Measurements from ENCODE around the gene MARCHF2. TPM values are rescaled to one million over a fixed set of nuclear protein-coding genes. Genes with fewer than 3 reads are reported as not detected.
"Not testable (repeated sequence)": the region's sequence is repeated elsewhere in the genome, so short reads cannot be mapped to it uniquely, and the experiment has no call there.

Gene MARCHF2
- total and polyA plus RNA-seq, 4 donors = 26.7 to 81.5 (median 47.8) TPM

GRCh38 chr19:8377598-8377997 lies 35.5 kb upstream of the MARCHF2 start:
- 20 to 50% methylated on average over 1 of the region's 1 CpG for WGBS, 2 donors
- Histone ChIP-seq H3K36me3 (ENCODE audit: control insufficient read depth in 4 of 4, insufficient read depth in 4 of 4, low read length in 4 of 4) (peaks cover 2 to 8% (median 3%) of the 10 kb centered on the region in 4 donors), H3K27me3 (ENCODE audit: control insufficient read depth in 3 of 3, insufficient read depth in 3 of 3, low read length in 2 of 3) (no peaks in the 10 kb centered on the region), H3K4me1 (ENCODE audit: control insufficient read depth in 5 of 5, insufficient read depth in 5 of 5, low read length in 5 of 5) (no peaks in the 10 kb centered on the region), H3K9ac (ENCODE audit: insufficient read depth in 1 of 2, low read length in 2 of 2) (no peak overlapping the region), H3K27ac (ENCODE audit: low read depth in 1 of 2, low read length in 1 of 2) (no peak overlapping the region), H3K9me3 (ENCODE audit: control insufficient read depth in 4 of 4, insufficient read depth in 3 of 4, low read length in 3 of 4) (no peaks in the 10 kb centered on the region), H3K4me3 (no peak overlapping the region)
- TF ChIP-seq CTCF (IDR thresholded peaks at IDR 0.05; ENCODE audit: control extremely low read depth, extremely low read depth) = no peak
- no peak for ATAC-seq (ENCODE audit: insufficient read depth, low FRiP score)
- DNase-seq = no peak

- not testable (repeated sequence) for H3K4me1 ChIP-seq (ENCODE audit: control insufficient read depth in 5 of 5, insufficient read depth in 5 of 5, low read length in 5 of 5)
Observed at GRCh38 chr19:8379156-8379891, 33.8 kb upstream of the MARCHF2 start.

GRCh38 chr19:8384569-8384968 lies 28.5 kb upstream of the MARCHF2 start:
- ATAC-seq (ENCODE audit: insufficient read depth, low FRiP score); H3K9ac ChIP-seq (ENCODE audit: insufficient read depth in 1 of 2, low read length in 2 of 2); H3K27ac ChIP-seq (ENCODE audit: low read depth in 1 of 2, low read length in 1 of 2): not testable (repeated sequence)

More at GRCh38 chr19:8379156-8379891, 33.8 kb upstream of the MARCHF2 start:
- not testable (repeated sequence) for ATAC-seq (ENCODE audit: insufficient read depth, low FRiP score); H3K9ac ChIP-seq (ENCODE audit: insufficient read depth in 1 of 2, low read length in 2 of 2); H3K36me3 ChIP-seq (ENCODE audit: control insufficient read depth in 4 of 4, insufficient read depth in 4 of 4, low read length in 4 of 4); H3K4me3 ChIP-seq; H3K27me3 ChIP-seq (ENCODE audit: control insufficient read depth in 3 of 3, insufficient read depth in 3 of 3, low read length in 2 of 3); H3K27ac ChIP-seq (ENCODE audit: low read depth in 1 of 2, low read length in 1 of 2); DNase-seq; H3K9me3 ChIP-seq (ENCODE audit: control insufficient read depth in 4 of 4, insufficient read depth in 3 of 4, low read length in 3 of 4)
- 97% methylated on average over 13 of the region's 13 CpGs for WGBS, 2 donors

GRCh38 chr19:8385103-8385502 lies 28.0 kb upstream of the MARCHF2 start:
- H3K9ac ChIP-seq (ENCODE audit: insufficient read depth in 1 of 2, low read length in 2 of 2); H3K27me3 ChIP-seq (ENCODE audit: control insufficient read depth in 3 of 3, insufficient read depth in 3 of 3, low read length in 2 of 3); H3K4me1 ChIP-seq (ENCODE audit: control insufficient read depth in 5 of 5, insufficient read depth in 5 of 5, low read length in 5 of 5); H3K27ac ChIP-seq (ENCODE audit: low read depth in 1 of 2, low read length in 1 of 2); ATAC-seq (ENCODE audit: insufficient read depth, low FRiP score); H3K4me3 ChIP-seq; H3K9me3 ChIP-seq (ENCODE audit: control insufficient read depth in 4 of 4, insufficient read depth in 3 of 4, low read length in 3 of 4); H3K36me3 ChIP-seq (ENCODE audit: control insufficient read depth in 4 of 4, insufficient read depth in 4 of 4, low read length in 4 of 4): not testable (repeated sequence)
- peak in 1 of 3 donors; percentile 42 for DNase-seq
- WGBS, 2 donors = 28 to 43% methylated on average over 2 of the region's 2 CpGs

More at GRCh38 chr19:8384569-8384968, 28.5 kb upstream of the MARCHF2 start:
- not testable (repeated sequence) for H3K36me3 ChIP-seq (ENCODE audit: control insufficient read depth in 4 of 4, insufficient read depth in 4 of 4, low read length in 4 of 4); H3K27me3 ChIP-seq (ENCODE audit: control insufficient read depth in 3 of 3, insufficient read depth in 3 of 3, low read length in 2 of 3); H3K4me1 ChIP-seq (ENCODE audit: control insufficient read depth in 5 of 5, insufficient read depth in 5 of 5, low read length in 5 of 5); H3K4me3 ChIP-seq; H3K9me3 ChIP-seq (ENCODE audit: control insufficient read depth in 4 of 4, insufficient read depth in 3 of 4, low read length in 3 of 4); DNase-seq
- 36 to 58% methylated on average over 4 of the region's 4 CpGs for WGBS, 2 donors

GRCh38 chr19:8385566-8385965 lies 27.5 kb upstream of the MARCHF2 start:
- H3K36me3 ChIP-seq (ENCODE audit: control insufficient read depth in 4 of 4, insufficient read depth in 4 of 4, low read length in 4 of 4); ATAC-seq (ENCODE audit: insufficient read depth, low FRiP score); H3K4me1 ChIP-seq (ENCODE audit: control insufficient read depth in 5 of 5, insufficient read depth in 5 of 5, low read length in 5 of 5); H3K9ac ChIP-seq (ENCODE audit: insufficient read depth in 1 of 2, low read length in 2 of 2); H3K4me3 ChIP-seq; H3K9me3 ChIP-seq (ENCODE audit: control insufficient read depth in 4 of 4, insufficient read depth in 3 of 4, low read length in 3 of 4); H3K27me3 ChIP-seq (ENCODE audit: control insufficient read depth in 3 of 3, insufficient read depth in 3 of 3, low read length in 2 of 3): not testable (repeated sequence)
- DNase-seq = peak in 1 of 3 donors; percentile 67
- H3K27ac ChIP-seq (ENCODE audit: low read depth in 1 of 2, low read length in 1 of 2) = peak overlapping the region in 1 of 2 donors; percentile 47
- 66 to 80% methylated on average over 3 of the region's 3 CpGs for WGBS, 2 donors

GRCh38 chr19:8386419-8386818 lies 26.7 kb upstream of the MARCHF2 start:
- not testable (repeated sequence) for H3K27me3 ChIP-seq (ENCODE audit: control insufficient read depth in 3 of 3, insufficient read depth in 3 of 3, low read length in 2 of 3); H3K9ac ChIP-seq (ENCODE audit: insufficient read depth in 1 of 2, low read length in 2 of 2); H3K4me1 ChIP-seq (ENCODE audit: control insufficient read depth in 5 of 5, insufficient read depth in 5 of 5, low read length in 5 of 5); H3K4me3 ChIP-seq; H3K36me3 ChIP-seq (ENCODE audit: control insufficient read depth in 4 of 4, insufficient read depth in 4 of 4, low read length in 4 of 4); ATAC-seq (ENCODE audit: insufficient read depth, low FRiP score); H3K9me3 ChIP-seq (ENCODE audit: control insufficient read depth in 4 of 4, insufficient read depth in 3 of 4, low read length in 3 of 4); DNase-seq
- H3K27ac ChIP-seq (ENCODE audit: low read depth in 1 of 2, low read length in 1 of 2) = peak overlapping the region in 1 of 2 donors; percentile 31
- 84 to 92% methylated on average over 9 of the region's 9 CpGs for WGBS, 2 donors

Measured in lung (tissue), 12 donors.